DLD1 (cell line): ENCODE measurements around the gene MVD.

Source experiments
- in situ Hi-C: cut with HindIII; loops from 2 replicates; pipeline ENCODE4 v1.10.0; 2017; ENCODE audit warnings: low sequenced_read_pairs

Gene MVD

DNA sequence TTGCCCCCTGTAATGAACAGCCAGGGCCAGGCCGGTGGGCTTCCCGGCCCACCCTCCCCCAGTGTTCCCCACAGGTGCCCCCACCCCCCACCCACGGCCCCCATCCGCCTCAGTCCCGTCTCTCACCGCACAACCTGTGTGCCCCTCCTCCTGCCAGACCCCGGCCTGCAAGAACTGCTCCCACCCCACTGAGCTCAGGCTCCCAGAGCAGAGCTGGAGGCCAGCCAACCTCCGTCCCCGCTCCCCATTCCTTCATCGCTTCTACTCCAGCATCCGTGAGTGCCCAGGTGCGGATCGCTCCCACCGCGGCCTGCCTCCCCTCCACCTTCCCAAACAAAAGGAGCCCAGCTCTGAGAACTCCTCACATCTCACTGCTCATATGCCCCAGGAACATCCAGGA lies 4.2 kb downstream of the MVD start:
- in situ Hi-C loops, result no loop called here

DNA sequence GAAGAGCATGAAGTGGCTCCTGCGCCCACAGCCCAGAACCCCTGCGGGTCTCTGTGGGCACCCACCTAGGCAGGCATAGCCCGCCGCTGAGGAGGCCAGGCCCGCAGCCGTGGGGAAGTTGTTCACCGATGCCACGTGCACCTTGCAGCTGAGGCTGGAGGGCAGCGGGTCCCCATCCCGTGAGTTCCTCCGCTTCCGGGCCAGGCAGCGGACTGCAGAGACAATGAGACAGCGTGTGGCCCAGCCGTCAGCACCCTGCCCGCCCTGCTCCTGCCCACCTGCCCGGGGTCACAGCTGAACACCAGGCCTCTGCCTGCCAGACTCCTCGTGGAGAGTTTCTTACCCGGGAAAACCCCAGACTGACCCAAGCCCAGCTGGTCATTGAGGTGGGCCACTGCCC lies 5.5 kb downstream of the MVD start:
- in situ Hi-C loops, result no loop called here

DNA sequence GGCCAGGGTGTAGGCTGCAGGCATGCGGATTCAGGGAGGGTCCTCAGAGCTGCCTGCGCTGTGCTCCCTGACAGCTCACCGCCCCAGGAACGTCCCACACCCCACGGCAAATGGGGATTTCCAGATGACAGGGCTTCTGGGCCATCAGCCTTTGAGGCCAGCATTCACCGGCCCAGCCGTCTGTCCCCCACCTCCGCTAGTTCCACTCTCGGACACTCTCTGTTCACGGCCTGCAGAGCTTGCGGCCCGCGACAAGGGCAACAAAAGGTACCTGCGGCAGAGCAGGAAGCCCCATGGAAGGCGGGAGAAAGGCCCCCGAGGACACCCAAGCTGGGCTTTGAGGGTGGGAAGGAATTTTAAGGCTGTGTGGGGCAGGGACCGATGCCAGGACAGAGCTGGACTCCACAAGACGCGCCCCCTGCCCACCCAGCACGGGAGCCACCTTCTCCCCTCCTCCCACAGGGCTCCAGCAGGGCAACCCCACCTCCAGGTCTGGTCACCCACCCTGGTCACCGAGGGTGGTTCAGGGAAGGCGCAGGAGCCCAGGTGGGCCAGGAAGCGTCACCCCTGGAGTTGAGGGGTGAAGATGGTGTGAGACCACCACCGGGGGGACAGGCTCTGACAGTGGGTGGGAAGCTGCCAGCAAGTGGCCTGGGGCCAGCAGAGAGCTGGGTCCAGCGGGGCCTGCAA lies 6.5 kb downstream of the MVD start:
- in situ Hi-C loops, result no loop called here

DNA sequence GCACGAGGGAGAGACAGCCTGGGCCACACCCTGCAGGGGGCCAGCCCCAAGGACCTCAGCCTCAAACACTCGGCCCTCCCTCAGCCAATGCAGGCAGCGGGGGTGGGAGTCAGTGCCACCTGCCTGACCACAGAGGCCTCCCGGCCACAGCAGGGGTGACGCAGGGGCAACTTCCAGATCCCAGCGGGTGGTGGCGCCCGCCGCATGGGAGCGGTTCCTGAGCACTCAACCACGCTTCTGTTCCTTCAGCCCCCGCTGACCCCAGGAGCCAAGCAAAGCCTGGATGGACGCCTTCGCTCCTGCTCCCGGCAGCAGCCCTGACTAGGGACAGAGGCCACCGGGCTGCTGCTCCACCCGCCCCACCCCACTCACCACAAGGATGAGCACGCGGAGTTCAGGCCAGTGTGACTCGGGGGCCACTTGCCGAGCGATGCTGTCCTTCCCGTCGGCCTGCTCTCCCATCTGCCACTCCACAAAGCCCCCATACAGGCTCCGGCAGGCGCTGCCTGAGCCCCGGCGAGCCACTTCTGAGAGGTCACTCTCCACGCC lies 7.1 kb downstream of the MVD start:
- in situ Hi-C loops, result no loop called here

DNA sequence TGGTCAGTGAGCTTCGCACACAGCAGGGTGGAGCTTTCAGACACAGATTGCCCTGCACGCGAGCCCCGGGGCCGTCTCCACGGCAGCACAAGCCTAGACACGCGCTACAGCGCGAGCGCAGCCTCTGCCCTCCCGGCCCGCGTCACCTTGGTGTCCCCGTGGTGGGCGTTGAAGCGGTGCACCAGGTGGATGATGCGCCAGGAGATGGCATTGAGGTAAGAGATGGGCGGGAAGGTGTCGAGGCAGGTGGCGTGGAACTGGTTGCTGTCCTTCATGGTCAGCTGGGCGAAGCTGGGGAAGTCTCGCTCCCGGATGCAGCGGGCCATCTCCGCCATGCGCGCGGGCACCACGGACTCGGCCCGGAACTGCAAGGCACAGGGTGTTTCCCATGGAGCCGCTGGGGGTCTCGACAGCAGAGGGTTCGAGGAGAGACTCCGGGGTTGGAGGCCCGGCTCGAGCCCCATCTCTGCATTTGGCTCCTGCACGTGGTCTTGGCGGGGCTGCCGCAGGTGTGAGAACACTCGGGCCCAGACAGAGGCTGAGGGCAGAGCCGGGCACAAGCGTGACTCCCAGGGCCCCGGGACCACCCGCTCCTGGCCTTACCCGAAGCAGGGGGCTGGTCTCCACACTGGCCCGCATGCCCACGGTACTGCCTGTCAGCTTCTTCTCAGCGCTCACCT lies 7.7 kb downstream of the MVD start:
- in situ Hi-C loops, result no loop called here

DNA sequence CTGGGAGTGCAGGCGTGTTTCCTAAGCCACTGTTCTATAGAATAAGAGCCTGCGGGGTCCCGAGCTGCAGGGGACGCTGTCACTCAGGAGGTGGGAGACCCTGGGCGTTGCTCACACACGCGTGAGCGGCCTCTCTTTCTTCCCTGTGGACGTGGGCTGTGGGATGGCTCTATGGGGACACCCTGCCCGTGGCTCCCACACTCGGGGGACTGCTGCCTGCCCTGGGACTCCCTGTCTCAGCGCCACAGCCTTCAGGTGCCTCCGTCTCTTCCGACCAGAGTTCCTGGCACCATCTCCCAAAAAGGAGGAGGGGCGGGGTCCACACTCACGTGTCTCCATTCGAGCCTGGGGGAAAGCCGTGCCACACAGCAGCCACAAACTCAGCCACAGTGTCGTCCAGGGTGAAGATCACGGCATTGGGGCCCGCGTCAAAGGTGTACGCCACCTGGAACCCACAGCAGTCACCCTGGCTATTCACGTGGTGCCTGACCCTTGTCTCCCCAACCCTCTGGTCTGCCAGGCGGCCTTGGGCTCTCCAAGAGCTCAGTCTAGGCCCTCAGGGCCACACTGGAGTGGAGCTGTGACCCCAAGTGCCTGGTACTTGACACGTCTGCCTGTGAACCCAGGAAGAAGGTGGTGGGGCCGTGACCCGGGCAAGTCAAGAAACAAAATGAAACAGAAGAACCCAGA lies 8.4 kb downstream of the MVD start:
- in situ Hi-C loops, result no loop called here

DNA sequence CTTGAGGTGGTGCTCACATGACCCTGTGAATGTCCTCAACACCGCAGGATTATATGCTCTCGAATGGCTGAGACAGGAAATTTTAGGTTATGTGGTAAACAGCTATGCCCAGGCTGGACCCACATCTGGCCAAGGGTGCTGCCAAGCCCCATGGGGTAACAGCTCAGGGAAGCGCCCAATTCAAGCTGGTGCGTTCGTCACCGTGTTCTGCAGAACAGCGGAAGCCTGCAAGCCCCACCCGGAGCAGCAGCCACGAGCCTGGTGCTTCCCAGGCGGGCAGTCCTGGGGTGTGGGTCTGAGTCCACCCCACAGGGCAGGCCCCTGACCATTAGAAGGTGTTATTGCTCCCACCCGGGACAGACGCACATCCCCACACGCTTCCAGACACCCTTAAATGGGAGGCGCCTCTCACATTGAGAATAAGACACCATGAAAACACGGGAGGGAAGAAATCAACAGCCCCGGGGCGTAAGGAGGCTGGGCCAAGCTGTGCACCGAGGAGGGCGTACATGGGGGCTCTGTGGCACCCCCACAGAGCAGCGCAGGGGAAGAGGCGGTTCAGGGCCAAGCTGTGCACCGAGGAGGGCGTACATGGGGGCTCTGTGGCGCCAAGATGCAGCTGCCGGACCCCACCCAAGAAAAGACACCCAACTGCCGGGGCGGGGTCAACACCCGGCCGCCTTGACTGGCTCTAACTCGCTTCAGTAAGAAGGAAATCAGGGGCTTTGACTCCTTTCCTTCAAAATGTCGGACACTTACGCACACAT lies 9.1 kb downstream of the MVD start:
- in situ Hi-C loops, result no loop called here

DNA sequence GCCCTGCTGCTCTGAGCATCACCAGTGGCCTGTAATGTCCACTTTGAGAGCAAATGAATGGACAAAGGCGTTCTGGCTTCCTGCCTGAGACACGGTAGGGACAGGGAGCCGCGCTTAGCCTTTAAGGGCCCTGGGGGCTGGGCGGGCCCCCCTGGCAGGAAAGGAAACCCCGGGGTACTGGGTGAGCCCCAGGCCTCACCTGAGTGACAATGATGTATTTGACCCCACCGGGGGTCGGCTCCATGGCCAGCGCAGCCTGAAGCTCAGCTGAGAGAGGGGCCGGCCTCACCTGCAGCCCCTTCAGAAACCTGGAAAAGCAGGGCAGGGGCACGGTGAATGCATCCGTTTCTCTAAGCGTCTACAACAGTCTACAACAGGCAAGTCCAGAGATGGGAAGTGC lies 9.8 kb downstream of the MVD start:
- in situ Hi-C loops, result no loop called here

DNA sequence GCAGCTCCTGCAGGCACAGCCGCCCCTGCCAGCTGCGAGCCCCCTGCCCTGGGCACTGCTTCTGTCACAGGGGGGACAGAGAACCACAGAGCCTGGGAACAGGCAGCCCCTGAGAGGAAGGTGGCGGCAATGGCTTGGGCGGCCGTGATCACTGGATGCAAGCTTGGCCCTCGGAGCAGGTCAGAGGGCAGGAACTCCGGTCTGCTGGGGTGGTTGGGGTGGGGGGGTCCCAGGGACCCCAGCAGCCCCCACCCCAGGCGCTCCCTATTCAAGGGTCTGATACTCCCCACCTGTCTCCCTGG lies 10.2 kb downstream of the MVD start:
- in situ Hi-C loops, result no loop called here

DNA sequence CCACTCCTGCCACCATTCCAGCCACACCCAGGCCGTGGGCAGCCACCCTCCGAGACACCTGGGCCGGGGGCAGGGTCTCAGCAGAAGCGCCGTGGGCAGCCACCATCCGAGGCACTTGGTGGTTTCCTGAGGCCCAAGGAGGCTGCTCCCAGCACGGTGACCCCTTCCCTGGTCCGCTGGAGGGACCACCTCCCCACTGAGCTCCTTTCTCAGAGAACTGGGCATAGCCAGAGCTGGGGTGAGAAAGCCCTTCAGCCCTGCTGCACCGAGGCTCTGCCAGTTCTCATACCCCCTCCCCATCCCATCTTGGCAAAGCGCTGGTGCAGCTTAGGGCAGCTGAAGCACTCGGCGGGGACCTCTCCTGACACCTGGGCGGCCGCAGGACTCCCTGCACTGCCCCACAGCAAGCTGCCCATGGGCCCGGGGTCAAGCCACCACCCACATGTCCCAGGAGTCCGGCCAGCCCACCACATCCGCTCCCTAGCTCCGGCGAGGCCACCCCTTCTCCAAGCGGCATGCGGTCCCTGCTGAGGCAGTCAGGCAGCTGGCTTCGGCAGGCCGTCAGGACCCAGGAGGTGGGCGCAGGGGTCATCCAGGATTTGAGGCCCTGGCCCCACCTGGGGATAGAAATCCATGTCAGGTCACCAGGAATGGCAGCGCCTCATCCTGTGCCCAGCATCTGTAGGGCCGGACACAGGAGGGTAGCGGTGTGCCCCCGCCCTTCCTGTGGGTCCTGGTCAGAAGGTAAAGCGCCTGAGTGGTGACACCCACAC lies 10.7 kb downstream of the MVD start:
- in situ Hi-C loops, result no loop called here

DNA sequence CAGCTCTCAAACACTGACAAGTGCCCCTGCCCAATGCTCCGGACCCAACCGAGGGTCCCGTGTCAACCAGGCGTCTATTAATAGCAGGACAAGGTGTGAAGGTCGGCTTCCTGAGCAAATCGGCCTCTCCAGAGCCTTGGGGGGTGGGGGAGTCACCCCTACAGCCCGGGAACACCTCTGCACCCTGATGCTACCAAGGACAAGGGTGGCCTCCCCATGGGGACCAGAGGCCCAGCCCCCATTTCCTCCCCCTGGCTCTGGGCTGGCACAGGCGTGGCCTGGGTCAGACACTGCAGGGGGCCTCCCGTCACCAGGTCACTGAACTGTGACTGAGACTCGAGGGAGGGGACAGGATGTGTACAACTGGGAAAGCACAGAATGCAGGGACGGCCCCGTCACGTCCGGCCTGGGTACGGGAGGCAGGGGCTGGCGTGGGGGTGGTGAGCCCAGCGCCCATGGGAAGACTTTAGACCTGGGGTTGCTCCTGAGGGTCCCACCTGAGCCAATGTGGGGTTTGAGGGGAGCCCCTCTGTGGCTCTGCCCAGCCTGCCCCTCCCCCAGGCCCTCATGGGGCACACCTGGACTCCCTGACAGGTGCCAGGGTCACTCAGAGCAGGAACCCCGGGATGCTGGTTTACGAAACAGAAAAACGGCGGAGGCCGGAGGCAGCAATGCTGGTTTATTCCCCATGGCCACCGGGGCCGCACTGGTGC lies 11.5 kb downstream of the MVD start:
- in situ Hi-C loops, result no loop called here

DNA sequence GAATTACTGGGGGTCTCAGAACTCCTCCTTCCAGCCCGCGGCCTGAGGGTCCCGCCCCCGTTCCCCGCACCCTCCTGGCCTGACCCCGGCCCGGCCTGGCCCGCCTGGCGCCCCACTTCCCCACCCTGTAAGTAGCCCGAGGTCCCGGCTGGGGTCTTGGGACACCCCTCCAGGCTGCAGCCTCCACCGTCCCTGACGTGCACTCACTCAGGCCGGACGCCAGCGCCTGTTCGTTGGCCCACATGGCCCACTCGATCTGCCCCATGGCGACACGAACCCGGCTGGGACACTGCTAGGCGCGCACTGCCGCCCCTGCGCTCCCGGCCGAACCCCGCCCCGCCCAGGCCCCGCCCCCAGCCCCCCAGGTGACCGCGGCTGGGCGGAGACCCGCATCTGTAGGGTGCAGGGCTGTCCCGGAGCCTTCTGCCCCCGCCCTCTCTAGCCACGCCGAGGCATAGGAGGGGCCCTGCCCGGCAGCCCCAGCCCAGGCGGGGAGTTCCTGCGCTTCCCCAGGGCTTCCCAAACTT lies 12.1 kb downstream of the MVD start, which contains the start of gene CYBA:
Gene CYBA (minus strand): TSS at position 305 of the 527 bp plus-strand sequence. CDS start 40 bp downstream, at position 265.
- in situ Hi-C loops, result no loop called here

DNA sequence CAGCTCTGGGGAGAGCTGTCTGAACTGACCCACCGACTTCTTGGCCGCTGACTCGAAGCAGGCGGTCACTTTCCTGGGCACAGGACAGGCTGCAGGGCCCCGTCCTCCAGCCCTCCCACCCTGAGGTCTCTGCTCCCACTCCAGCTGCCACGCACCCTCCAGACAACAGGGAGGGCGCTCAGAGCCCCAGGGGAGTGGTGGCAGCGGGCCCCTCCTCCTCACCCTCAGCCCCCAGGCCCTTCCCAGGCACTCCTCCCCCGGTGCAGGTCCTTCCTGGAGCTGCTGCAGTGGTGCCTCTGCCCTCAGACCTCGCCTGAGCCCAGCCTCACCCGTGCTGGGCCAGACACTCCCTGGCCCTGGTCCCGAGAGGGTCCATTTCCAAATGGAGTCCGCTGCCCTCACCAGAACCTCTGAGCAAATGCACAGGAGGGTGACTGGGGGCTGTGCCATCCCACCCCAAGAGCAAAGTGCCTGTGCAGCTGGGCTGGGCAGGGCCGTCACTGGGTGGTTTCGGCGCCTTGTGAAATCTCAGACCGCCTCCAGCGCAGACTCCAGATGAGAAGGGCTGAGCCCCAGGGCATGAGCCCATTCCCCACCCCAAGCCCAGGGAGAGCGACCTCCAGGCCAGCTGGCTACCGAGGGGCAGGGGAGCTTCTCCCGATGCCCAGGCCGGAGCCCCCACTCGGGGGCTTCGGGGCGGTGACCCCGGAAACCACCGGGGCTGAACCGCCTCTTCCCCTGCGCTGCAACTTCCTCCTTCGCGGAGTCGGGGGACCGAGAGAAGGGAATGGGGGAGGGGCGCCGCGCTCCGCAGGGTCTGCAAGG lies 12.8 kb downstream of the MVD start:
- in situ Hi-C loops, result no loop called here

DNA sequence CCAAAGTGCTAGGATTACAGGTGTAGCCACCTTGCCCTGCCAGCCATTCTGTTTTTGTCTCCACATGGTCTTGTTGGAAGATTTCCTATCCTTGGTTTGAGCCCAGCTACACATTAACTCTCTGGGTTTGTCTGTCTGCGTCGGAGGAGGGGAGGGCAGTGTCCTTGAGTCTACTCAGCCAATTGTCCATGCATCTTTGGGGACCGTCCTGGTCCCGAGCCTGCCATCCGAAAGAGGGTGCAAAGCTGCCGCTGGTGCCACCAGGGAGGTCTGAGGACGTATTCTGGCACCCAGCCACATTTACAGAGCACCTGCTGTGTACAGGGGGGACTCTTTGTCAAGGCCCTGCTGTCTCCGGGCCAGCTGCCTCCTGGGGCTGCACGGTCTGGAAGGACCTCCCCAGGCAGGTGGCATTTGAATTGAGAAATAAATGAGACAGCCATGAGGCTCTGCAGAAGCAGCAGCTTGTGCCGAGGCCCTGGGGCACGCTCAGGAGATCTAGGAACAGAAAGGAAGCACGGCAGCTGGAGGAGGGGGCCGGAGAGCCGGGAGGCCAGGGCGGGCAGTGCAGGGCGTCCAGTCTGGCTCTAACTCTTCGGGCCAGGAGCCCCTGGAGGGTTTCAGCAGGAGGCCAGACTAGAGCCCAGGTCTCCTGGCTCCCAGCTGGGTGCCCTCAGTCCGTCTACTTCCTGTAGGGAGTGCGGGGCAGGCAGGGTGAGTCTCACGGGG lies 13.5 kb downstream of the MVD start:
- in situ Hi-C loops, result no loop called here

DNA sequence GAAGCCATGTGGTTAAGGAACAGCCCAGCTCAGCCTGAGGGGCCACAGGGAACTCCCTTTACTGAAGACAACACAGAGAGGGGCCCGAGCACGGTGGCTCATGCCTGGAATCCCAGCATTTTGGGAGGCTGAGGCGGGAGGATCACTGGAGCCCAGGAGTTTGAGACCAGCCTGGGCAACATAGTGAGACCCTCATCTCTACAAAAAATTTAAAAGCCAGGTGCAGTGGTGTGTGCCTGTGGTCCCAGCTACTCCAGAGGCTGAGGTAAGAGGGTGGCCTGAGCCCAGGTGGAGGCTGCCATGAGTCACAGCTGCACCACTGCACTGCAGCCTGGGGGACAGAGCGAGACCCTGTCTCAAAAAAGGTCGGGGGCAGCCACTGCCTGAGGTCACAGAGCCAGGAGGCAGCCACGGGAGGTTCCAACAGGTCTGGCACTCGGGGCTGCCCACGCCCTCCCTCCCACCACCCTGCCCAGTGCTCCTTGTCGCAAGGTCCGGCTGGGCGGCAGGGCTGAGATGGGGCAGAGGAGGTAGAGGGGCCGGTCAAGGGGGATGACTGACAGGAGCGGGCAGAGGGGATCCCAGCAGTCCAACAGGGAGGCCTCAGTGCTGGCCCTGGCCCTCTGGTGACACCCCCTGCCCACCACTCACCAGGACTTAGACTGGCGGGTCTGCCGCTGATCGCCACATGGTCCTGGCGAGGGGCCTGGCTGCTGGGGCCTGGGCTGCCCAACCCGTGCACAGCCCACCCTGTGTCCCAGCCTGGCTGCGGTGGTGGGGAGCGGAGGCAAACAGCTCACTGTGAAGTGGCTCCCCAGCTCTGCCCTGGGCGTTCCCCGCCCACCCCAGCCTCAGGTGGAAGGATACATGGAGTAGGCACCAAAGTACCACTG lies 15.5 kb downstream of the MVD start:
- in situ Hi-C loops, result no loop called here

DNA sequence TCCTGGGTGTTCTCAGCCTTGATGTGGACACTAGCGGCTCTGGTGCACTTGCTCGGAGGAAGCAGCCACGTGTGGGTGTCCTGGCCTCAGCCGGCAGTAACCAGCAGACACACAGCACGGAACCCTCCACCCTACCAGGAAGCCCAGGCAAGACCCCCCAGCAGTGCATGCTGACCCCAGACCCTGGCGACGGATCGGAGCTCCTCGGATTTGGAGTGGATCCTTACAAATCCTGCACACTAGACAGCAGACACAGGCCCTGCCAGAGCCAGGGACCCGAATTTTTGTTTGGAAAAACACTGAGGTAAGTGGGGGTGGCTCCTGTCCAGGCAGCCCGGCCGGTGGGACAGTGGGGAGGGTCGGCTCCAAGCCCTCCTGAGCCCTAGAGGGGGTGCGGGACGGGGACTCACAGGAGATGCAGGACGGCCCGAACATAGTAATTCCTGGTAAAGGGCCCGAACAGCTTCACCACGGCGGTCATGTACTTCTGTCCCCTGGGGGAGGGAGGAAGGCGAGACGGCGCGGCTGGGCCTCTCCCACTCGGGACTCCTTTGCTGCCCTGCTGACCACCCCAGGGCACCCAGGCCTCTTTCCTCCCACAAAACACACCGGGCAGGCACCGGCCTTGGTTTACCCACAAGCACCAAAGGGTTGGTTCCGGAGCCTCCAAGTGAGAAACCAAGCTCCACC lies 16.4 kb downstream of the MVD start:
- in situ Hi-C loops, result no loop called here

DNA sequence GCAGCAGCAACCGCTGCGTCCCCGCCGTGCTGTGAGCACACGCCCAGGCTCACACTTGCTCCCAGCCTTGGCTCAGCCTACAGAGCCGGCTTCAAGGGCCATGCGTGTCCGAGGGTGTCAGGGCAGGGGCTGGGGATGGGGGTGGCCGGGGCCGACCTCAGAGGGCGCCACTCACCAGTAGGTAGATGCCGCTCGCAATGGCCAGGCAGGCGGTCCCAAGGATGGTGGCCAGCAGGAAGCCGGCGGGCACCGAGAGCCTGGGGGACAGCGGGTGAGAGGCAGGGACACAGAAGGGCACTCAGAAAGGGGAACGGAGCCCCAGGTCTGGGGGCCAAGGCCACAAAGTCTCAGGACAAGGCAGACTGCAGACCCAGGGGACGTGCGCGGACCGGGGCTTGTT lies 16.9 kb downstream of the MVD start:
- in situ Hi-C loops, result no loop called here
